Subcutaneous abdominal adipose tissue (tissue), 5 donors: ENCODE results near the gene C5orf15.

Experiments
- H3K27ac ChIP-seq: one replicate; pipeline ENCODE4 v1.7.0; 2013; ENCODE audit warnings: low read depth, mild to moderate bottlenecking, inconsistent platforms, low read length, moderate library complexity
- H3K27me3 ChIP-seq, 5 donors: one replicate each; pipeline ENCODE4 v1.7.0; 2013; ENCODE audit warnings: low read length in 5 of 5, inconsistent platforms in 1 of 5; ENCODE audit not compliant: control insufficient read depth in 5 of 5, insufficient read depth in 4 of 5
- H3K36me3 ChIP-seq, 5 donors: one replicate each; pipeline ENCODE4 v1.7.0; 2013; ENCODE audit warnings: low read length in 5 of 5; ENCODE audit not compliant: control insufficient read depth in 5 of 5, insufficient read depth in 5 of 5
- H3K4me1 ChIP-seq, 5 donors: one replicate each; pipeline ENCODE4 v1.7.0; 2013; ENCODE audit warnings: low read length in 5 of 5, mild to moderate bottlenecking in 3 of 5, moderate library complexity in 1 of 5; ENCODE audit not compliant: control insufficient read depth in 5 of 5, insufficient read depth in 5 of 5
- H3K4me3 ChIP-seq, 5 donors: one replicate each; pipeline ENCODE4 v1.7.0; 2013; ENCODE audit warnings: low read length in 5 of 5, low read depth in 1 of 5
- H3K9ac ChIP-seq, 5 donors: one replicate each; pipeline ENCODE4 v1.7.0; 2013; ENCODE audit warnings: low read length in 5 of 5, mild to moderate bottlenecking in 4 of 5, moderate library complexity in 3 of 5
- H3K9me3 ChIP-seq, 5 donors: one replicate each; pipeline ENCODE4 v1.7.0; 2013; ENCODE audit warnings: low read length in 5 of 5; ENCODE audit not compliant: control insufficient read depth in 5 of 5
- donor health status: healthy.
- donor health status: healthy.
- donor health status: healthy.
- donor health status: healthy.
- donor health status: healthy.

Gene C5orf15

GRCh38 chr5:133926489-133927299, 41.7 kb downstream of the C5orf15 start:
- H3K9ac ChIP-seq = no peak overlapping the region
- H3K27me3 ChIP-seq = peaks cover 4 to 8% (median 7%) of the 10 kb centered on the region in 5 donors
- no peaks in the 10 kb centered on the region for H3K9me3 ChIP-seq
- H3K4me3 ChIP-seq = no peak overlapping the region
- H3K27ac ChIP-seq = no peak overlapping the region
- H3K4me1 ChIP-seq = peaks cover 0 to 17% (median 7%) of the 10 kb centered on the region in 5 donors
- no peaks in the 10 kb centered on the region for H3K36me3 ChIP-seq

- Histone ChIP-seq H3K9me3 (no peaks in the 10 kb centered on the region), H3K9ac (no peak overlapping the region), H3K36me3 (no peaks in the 10 kb centered on the region), H3K27ac (no peak overlapping the region), H3K27me3 (peaks cover 4 to 8% (median 7%) of the 10 kb centered on the region in 5 donors), H3K4me1 (peaks cover 0 to 14% (median 7%) of the 10 kb centered on the region in 5 donors), H3K4me3 (no peak overlapping the region)
Observed at GRCh38 chr5:133925866-133926488, 42.4 kb downstream of the C5orf15 start.

- H3K9me3 ChIP-seq = no peaks in the 10 kb centered on the region
- no peak overlapping the region for H3K4me3 ChIP-seq
- no peak overlapping the region for H3K27ac ChIP-seq
- H3K4me1 ChIP-seq = peaks cover 0 to 9% (median 2%) of the 10 kb centered on the region in 5 donors
- peaks cover 4 to 8% (median 7%) of the 10 kb centered on the region in 5 donors for H3K27me3 ChIP-seq
- no peak overlapping the region for H3K9ac ChIP-seq
- H3K36me3 ChIP-seq = no peaks in the 10 kb centered on the region
Observed at GRCh38 chr5:133925269-133925668, 43.2 kb downstream of the C5orf15 start.

GRCh38 chr5:133924221-133924920, 44.1 kb downstream of the C5orf15 start:
- peaks cover 4 to 9% (median 7%) of the 10 kb centered on the region in 5 donors for H3K27me3 ChIP-seq
- H3K27ac ChIP-seq = no peak overlapping the region
- peaks cover 0 to 5% (median 0%) of the 10 kb centered on the region in 5 donors for H3K4me1 ChIP-seq
- H3K9ac ChIP-seq = no peak overlapping the region
- no peak overlapping the region for H3K4me3 ChIP-seq
- no peaks in the 10 kb centered on the region for H3K9me3 ChIP-seq
- no peaks in the 10 kb centered on the region for H3K36me3 ChIP-seq

- Histone ChIP-seq H3K27ac (no peak overlapping the region), H3K9me3 (no peaks in the 10 kb centered on the region), H3K36me3 (no peaks in the 10 kb centered on the region), H3K9ac (no peak overlapping the region), H3K27me3 (peaks cover 4 to 10% (median 8%) of the 10 kb centered on the region in 5 donors), H3K4me1 (peaks cover 0 to 5% (median 0%) of the 10 kb centered on the region in 5 donors), H3K4me3 (no peak overlapping the region)
Observed at GRCh38 chr5:133921979-133922378, 46.4 kb downstream of the C5orf15 start.

- Histone ChIP-seq H3K27me3 (peaks cover 2 to 10% (median 4%) of the 10 kb centered on the region in 5 donors), H3K9me3 (no peaks in the 10 kb centered on the region), H3K4me1 (peaks cover 0 to 5% (median 0%) of the 10 kb centered on the region in 5 donors), H3K36me3 (no peaks in the 10 kb centered on the region), H3K9ac (no peak overlapping the region), H3K27ac (no peak overlapping the region), H3K4me3 (no peak overlapping the region)
Observed at GRCh38 chr5:133921069-133921468, 47.4 kb downstream of the C5orf15 start.

GRCh38 chr5:133919148-133920136, 49.0 kb downstream of the C5orf15 start:
- Histone ChIP-seq H3K9ac (no peak overlapping the region), H3K9me3 (no peaks in the 10 kb centered on the region), H3K4me1 (peaks cover 0 to 5% (median 0%) of the 10 kb centered on the region in 5 donors), H3K27me3 (peaks cover 0 to 5% (median 2%) of the 10 kb centered on the region in 5 donors), H3K4me3 (no peak overlapping the region), H3K36me3 (no peaks in the 10 kb centered on the region), H3K27ac (no peak overlapping the region)

GRCh38 chr5:133918731-133919130, 49.7 kb downstream of the C5orf15 start:
- peaks cover 0 to 5% (median 0%) of the 10 kb centered on the region in 5 donors for H3K27me3 ChIP-seq
- no peak overlapping the region for H3K9ac ChIP-seq
- H3K4me3 ChIP-seq = no peak overlapping the region
- H3K9me3 ChIP-seq = no peaks in the 10 kb centered on the region
- no peaks in the 10 kb centered on the region for H3K4me1 ChIP-seq
- H3K27ac ChIP-seq = no peak overlapping the region
- no peaks in the 10 kb centered on the region for H3K36me3 ChIP-seq

GRCh38 chr5:133918316-133918715, 50.1 kb downstream of the C5orf15 start:
- Histone ChIP-seq H3K9me3 (no peaks in the 10 kb centered on the region), H3K9ac (no peak overlapping the region), H3K36me3 (no peaks in the 10 kb centered on the region), H3K4me3 (no peak overlapping the region), H3K27ac (no peak overlapping the region), H3K4me1 (no peaks in the 10 kb centered on the region), H3K27me3 (peaks cover 0 to 5% (median 0%) of the 10 kb centered on the region in 5 donors)
